HepG2 (cell line): Measurements from ENCODE around the gene LECT2. TPM values are rescaled to one million over a fixed set of nuclear protein-coding genes. Genes with fewer than 3 reads are reported as not detected.

Experiments used
- BORCS8-MEF2B ChIP-seq: sonication (generic); formaldehyde crosslinking; IDR thresholded peaks from 2 replicates; pipeline ENCODE4 v1.8.0; 2022; ENCODE audit warnings: mild to moderate bottlenecking, missing genetic modification reagents
- CENPT ChIP-seq: sonication (generic); formaldehyde crosslinking; IDR thresholded peaks from 2 replicates; pipeline ENCODE4 v1.8.0; 2022; ENCODE audit warnings: low read depth, mild to moderate bottlenecking, moderate library complexity, missing genetic modification reagents
- DNMT3B ChIP-seq: conservative IDR thresholded peaks from 2 replicates; pipeline ENCODE4 v1.6.1; 2016; ENCODE audit warnings: missing biosample characterization, control low read depth
- ETV6 ChIP-seq: sonication (generic); formaldehyde crosslinking; conservative IDR thresholded peaks from 2 replicates; pipeline ENCODE4 v1.4.0; 2020; ENCODE audit warnings: missing genetic modification reagents
- KDM3A ChIP-seq: IDR thresholded peaks from 2 replicates; pipeline ENCODE4 v1.6.1; 2018; ENCODE audit warnings: low read depth, missing compliant biosample characterization
- NCOA5 ChIP-seq: sonication (generic); formaldehyde crosslinking; IDR thresholded peaks from 2 replicates; pipeline ENCODE4 v1.4.0; 2020; ENCODE audit warnings: missing genetic modification reagents
- NFATC3 ChIP-seq: sonication (generic); formaldehyde crosslinking; IDR thresholded peaks from 2 replicates; pipeline ENCODE4 v1.5.1; 2020; ENCODE audit warnings: mild to moderate bottlenecking, missing genetic modification reagents
- NFKBIZ ChIP-seq: IDR thresholded peaks from 2 replicates; pipeline ENCODE4 v1.6.1; 2018; ENCODE audit warnings: missing genetic modification reagents, missing compliant biosample characterization
- NONO ChIP-seq, 2 experiments: fragments of 450-650 bp in 1 of 2; sonication (generic) in 1 of 2; formaldehyde crosslinking in 1 of 2; IDR thresholded peaks in 1 of 2; conservative IDR thresholded peaks in 1 of 2; 2 replicates each; pipeline versions ENCODE4 v1.6.1 to v1.8.0; 2017 to 2022; ENCODE audit warnings: mild to moderate bottlenecking in 1 of 2, missing genetic modification reagents in 1 of 2, moderate library complexity in 1 of 2
- NR2F6 ChIP-seq, 2 experiments: IDR thresholded peaks; 2 replicates each; pipeline ENCODE4 v1.6.1; 2016; ENCODE audit warnings: antibody characterized with exemption in 1 of 2, mild to moderate bottlenecking in 1 of 2
- PAWR ChIP-seq: sonication (generic); formaldehyde crosslinking; IDR thresholded peaks from 2 replicates; pipeline ENCODE4 v1.4.0; 2020; ENCODE audit warnings: missing genetic modification reagents, mild to moderate bottlenecking, borderline replicate concordance
- PCBP2 ChIP-seq: fragments of 200-400 bp; formaldehyde crosslinking; optimal IDR thresholded peaks from 2 replicates; pipeline ENCODE3; 2018; ENCODE audit warnings: low read length, low read depth; ENCODE audit not compliant: poor library complexity, severe bottlenecking
- SMAD9 ChIP-seq: sonication (generic); formaldehyde crosslinking; IDR thresholded peaks from 2 replicates; pipeline ENCODE4 v1.5.1; 2020; ENCODE audit warnings: mild to moderate bottlenecking, missing genetic modification reagents
- TP53 ChIP-seq: sonication (generic); formaldehyde crosslinking; conservative IDR thresholded peaks from 2 replicates; pipeline ENCODE4 v1.4.0; 2020; ENCODE audit warnings: missing genetic modification reagents
- ZEB1 ChIP-seq: IDR thresholded peaks from 2 replicates; pipeline ENCODE4 v1.6.1; 2012; ENCODE audit warnings: mild to moderate bottlenecking, low read depth, inconsistent platforms; ENCODE audit not compliant: insufficient replicate concordance
- ZMAT3 ChIP-seq: sonication (generic); formaldehyde crosslinking; conservative IDR thresholded peaks from 2 replicates; pipeline ENCODE4 v1.7.0; 2021; ENCODE audit warnings: missing genetic modification reagents
- ZNF17 ChIP-seq: sonication (generic); formaldehyde crosslinking; IDR thresholded peaks from 2 replicates; pipeline ENCODE4 v1.5.0; 2020; ENCODE audit warnings: mild to moderate bottlenecking, missing genetic modification reagents
- ZNF274 ChIP-seq: sonication (generic); formaldehyde crosslinking; IDR thresholded peaks from 2 replicates; pipeline ENCODE4 v1.5.1; 2020; ENCODE audit warnings: mild to moderate bottlenecking, missing genetic modification reagents
- ZNF468 ChIP-seq: sonication (generic); formaldehyde crosslinking; IDR thresholded peaks from 2 replicates; pipeline ENCODE4 v1.8.0; 2022; ENCODE audit warnings: mild to moderate bottlenecking, moderate library complexity, missing genetic modification reagents
- ZNF556 ChIP-seq: sonication (generic); formaldehyde crosslinking; IDR thresholded peaks from 2 replicates; pipeline ENCODE4 v1.4.0; 2020; ENCODE audit warnings: mild to moderate bottlenecking, missing genetic modification reagents, borderline replicate concordance
- ZNF737 ChIP-seq: sonication (generic); formaldehyde crosslinking; IDR thresholded peaks from 2 replicates; pipeline ENCODE4 v1.5.0; 2020; ENCODE audit warnings: missing genetic modification reagents, mild to moderate bottlenecking, borderline replicate concordance
- polyA plus RNA-seq, 8 experiments: library from polyadenylated mRNA; depleted of rRNA in 3 of 8; stranded (reverse) in 7 of 8; unstranded in 1 of 8; fragments of >200 nt; fragmentation: Illumina TruSeq in 4 of 8; extraction: Trizol in 4 of 8; gene quantifications; 2 replicates each; pipeline versions ENCODE4 v1.2.1 to v1.2.3, GENCODE V29; 2011 to 2016; ENCODE audit warnings: low read depth in 4 of 8, missing spikeins in 1 of 8, mixed read lengths in 1 of 8; ENCODE audit not compliant: insufficient read depth in 1 of 8
- total RNA-seq, 5 experiments: library from RNA; depleted of rRNA; stranded (reverse); fragments of >200 nt; fragmentation: Illumina TruSeq; extraction: Trizol; gene quantifications; 2 replicates each; pipeline ENCODE4 v1.2.3, GENCODE V29; 2016; ENCODE audit warnings: low read depth in 1 of 5
- TF ChIP-seq, protein P1 (sequence below): sonication (generic); formaldehyde crosslinking; IDR thresholded peaks from 2 replicates; pipeline ENCODE4 v1.5.1; 2020; ENCODE audit warnings: missing genetic modification reagents, mild to moderate bottlenecking, borderline replicate concordance
- TF ChIP-seq, protein P2 (sequence below): sonication (generic); formaldehyde crosslinking; IDR thresholded peaks from 2 replicates; pipeline ENCODE4 v1.5.0; 2020; ENCODE audit warnings: missing genetic modification reagents, mild to moderate bottlenecking, borderline replicate concordance
- TF ChIP-seq, protein P3 (sequence below): sonication (generic); formaldehyde crosslinking; IDR thresholded peaks from 2 replicates; pipeline ENCODE4 v1.4.0; 2020; ENCODE audit warnings: missing genetic modification reagents, borderline replicate concordance
- TF ChIP-seq, protein P4 (sequence below): sonication (generic); formaldehyde crosslinking; IDR thresholded peaks from 2 replicates; pipeline ENCODE4 v1.4.0; 2020; ENCODE audit warnings: missing genetic modification reagents

LECT2 gene
- total and polyA plus RNA-seq, 2 of the 13 experiments (the other 11 are each of a cell fraction or from before 2014, with no cell fraction given), result not detected

DNA sequence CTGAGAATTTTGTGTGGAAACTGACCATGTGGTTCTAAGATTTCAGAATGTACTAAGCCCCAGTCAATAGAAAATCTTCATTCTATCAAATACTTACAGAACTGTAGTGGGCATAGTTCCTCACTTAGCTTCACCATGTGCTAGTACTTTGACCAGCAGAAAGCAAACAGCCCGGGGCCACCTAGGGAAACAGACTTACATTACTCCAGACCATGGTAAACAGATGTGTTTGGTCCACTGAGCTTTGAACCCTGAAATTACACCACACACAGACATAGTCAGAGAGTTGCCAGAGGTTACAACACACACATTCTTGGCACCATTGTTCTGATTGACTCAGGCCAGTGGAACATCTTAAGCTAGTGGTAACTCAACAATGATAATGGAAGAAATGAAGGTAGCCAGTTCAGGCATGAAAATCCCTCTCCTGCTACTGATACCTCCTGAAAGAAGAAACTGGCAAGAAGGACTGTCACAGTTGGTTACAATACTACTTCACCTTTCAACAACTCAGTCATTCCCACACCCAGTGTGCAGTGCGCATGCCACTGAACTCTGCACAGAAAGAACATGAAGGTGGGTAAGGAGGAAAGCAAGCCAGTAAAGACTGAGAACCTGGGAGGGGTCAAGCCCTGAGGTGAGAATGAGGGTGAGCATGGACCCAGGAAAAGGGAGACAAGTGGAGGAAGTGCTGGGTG, 18.7 kb upstream of the LECT2 start (continued):
- TF ChIP-seq TP53 (CRISPR knock-in tag), result 0 out of 2 replicates have a peak, but pooled peaks have one; percentile 34
- TF ChIP-seq ZMAT3 (CRISPR knock-in tag), result peak; percentile 75; the same call in 1 of the 2 replicates
- no peak for TF ChIP-seq ZNF737 (CRISPR knock-in tag)
- TF ChIP-seq ZNF17 (CRISPR knock-in tag), result no peak
- TF ChIP-seq ZNF556, result no peak; the same call in 1 of the 2 replicates
- TF ChIP-seq KDM3A, result peak; percentile 71; the same call in 1 of the 2 replicates
- TF ChIP-seq, protein P1, sequence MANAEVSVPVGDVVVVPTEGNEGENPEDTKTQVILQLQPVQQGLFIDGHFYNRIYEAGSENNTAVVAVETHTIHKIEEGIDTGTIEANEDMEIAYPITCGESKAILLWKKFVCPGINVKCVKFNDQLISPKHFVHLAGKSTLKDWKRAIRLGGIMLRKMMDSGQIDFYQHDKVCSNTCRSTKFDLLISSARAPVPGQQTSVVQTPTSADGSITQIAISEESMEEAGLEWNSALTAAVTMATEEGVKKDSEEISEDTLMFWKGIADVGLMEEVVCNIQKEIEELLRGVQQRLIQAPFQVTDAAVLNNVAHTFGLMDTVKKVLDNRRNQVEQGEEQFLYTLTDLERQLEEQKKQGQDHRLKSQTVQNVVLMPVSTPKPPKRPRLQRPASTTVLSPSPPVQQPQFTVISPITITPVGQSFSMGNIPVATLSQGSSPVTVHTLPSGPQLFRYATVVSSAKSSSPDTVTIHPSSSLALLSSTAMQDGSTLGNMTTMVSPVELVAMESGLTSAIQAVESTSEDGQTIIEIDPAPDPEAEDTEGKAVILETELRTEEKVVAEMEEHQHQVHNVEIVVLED (CRISPR knock-in tag), result no peak; the same call in 1 of the 2 replicates
- TF ChIP-seq NR2F6 (IDR thresholded peaks at IDR 0.05), result peak; percentile 74
- peak; percentile 88 for TF ChIP-seq NR2F6 (CRISPR knock-in tag; IDR thresholded peaks at IDR 0.05)
- no peak for TF ChIP-seq SMAD9 (CRISPR knock-in tag)
- TF ChIP-seq, protein P2, sequence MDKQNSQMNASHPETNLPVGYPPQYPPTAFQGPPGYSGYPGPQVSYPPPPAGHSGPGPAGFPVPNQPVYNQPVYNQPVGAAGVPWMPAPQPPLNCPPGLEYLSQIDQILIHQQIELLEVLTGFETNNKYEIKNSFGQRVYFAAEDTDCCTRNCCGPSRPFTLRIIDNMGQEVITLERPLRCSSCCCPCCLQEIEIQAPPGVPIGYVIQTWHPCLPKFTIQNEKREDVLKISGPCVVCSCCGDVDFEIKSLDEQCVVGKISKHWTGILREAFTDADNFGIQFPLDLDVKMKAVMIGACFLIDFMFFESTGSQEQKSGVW, result no peak
- 0 out of 2 replicates have a peak, but pooled peaks have one; percentile 21 for TF ChIP-seq ETV6 (CRISPR knock-in tag)
- TF ChIP-seq, protein P3, sequence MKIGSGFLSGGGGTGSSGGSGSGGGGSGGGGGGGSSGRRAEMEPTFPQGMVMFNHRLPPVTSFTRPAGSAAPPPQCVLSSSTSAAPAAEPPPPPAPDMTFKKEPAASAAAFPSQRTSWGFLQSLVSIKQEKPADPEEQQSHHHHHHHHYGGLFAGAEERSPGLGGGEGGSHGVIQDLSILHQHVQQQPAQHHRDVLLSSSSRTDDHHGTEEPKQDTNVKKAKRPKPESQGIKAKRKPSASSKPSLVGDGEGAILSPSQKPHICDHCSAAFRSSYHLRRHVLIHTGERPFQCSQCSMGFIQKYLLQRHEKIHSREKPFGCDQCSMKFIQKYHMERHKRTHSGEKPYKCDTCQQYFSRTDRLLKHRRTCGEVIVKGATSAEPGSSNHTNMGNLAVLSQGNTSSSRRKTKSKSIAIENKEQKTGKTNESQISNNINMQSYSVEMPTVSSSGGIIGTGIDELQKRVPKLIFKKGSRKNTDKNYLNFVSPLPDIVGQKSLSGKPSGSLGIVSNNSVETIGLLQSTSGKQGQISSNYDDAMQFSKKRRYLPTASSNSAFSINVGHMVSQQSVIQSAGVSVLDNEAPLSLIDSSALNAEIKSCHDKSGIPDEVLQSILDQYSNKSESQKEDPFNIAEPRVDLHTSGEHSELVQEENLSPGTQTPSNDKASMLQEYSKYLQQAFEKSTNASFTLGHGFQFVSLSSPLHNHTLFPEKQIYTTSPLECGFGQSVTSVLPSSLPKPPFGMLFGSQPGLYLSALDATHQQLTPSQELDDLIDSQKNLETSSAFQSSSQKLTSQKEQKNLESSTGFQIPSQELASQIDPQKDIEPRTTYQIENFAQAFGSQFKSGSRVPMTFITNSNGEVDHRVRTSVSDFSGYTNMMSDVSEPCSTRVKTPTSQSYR (CRISPR knock-in tag), result peak; percentile 75; the same call in 1 of the 2 replicates
- TF ChIP-seq NFATC3, result 0 out of 2 replicates have a peak, but pooled peaks have one; percentile 19
- peak; percentile 78 for TF ChIP-seq BORCS8-MEF2B (CRISPR knock-in tag)
- peak; percentile 98 for TF ChIP-seq NFKBIZ (CRISPR knock-in tag)
- TF ChIP-seq ZEB1, result peak; percentile 57
- no peak for TF ChIP-seq ZNF274 (CRISPR knock-in tag)
- no peak for TF ChIP-seq ZNF468
- TF ChIP-seq, protein P4, sequence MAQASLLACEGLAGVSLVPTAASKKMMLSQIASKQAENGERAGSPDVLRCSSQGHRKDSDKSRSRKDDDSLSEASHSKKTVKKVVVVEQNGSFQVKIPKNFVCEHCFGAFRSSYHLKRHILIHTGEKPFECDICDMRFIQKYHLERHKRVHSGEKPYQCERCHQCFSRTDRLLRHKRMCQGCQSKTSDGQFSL, result no peak
- TF ChIP-seq PAWR (CRISPR knock-in tag), result no peak
- TF ChIP-seq NONO (IDR thresholded peaks at IDR 0.05), result no peak
- TF ChIP-seq NONO (CRISPR knock-in tag; conservative IDR thresholded peaks at IDR 0.05), result peak; percentile 82; the same call in 1 of the 2 replicates
- no peak for TF ChIP-seq CENPT (CRISPR knock-in tag)
- peak; percentile 82; the same call in 1 of the 2 replicates for TF ChIP-seq DNMT3B (CRISPR knock-in tag)
- TF ChIP-seq NCOA5 (CRISPR knock-in tag), result no peak
- TF ChIP-seq PCBP2, result no peak
